GM18511 (cell line): Measurements from ENCODE around the gene EDEM3.

Experiments used
- ATAC-seq: cut with Tn5 transposase; IDR thresholded peaks from one replicate; pipeline ENCODE4 v1.9.1; 2021; ENCODE audit warnings: mild to moderate bottlenecking, moderate library complexity; ENCODE audit not compliant: unreplicated experiment

The EDEM3 gene

GRCh38 chr1:184640505-184640904, 114.2 kb downstream of the EDEM3 start:
- ATAC-seq = no peak
